NCI-H1694 treated with DMSO at 0.1 percent for 48 hours (cell line): ENCODE measurements around the gene SMIM14.
"Not testable (repeated sequence)": the region's sequence is repeated elsewhere in the genome, so short reads cannot be mapped to it uniquely, and the experiment has no call there.

ENCODE experiments used
- DNase-seq: peaks from one replicate; lab custom pipeline; 2025; lab: John Stamatoyannopoulos, UW

Gene SMIM14

GRCh38 chr4:39596971-39597370 is 41.7 kb downstream of the SMIM14 start:
- no peak for DNase-seq

GRCh38 chr4:39591290-39591689 is 47.4 kb downstream of the SMIM14 start:
- no peak for DNase-seq

GRCh38 chr4:39587881-39588280 is 50.8 kb downstream of the SMIM14 start:
- DNase-seq, result no peak

GRCh38 chr4:39574946-39575345 is 63.7 kb downstream of the SMIM14 start:
- no peak for DNase-seq

GRCh38 chr4:39571504-39571903 is 67.2 kb downstream of the SMIM14 start:
- DNase-seq, result no peak

GRCh38 chr4:39571054-39571453 is 67.6 kb downstream of the SMIM14 start:
- no peak for DNase-seq

- DNase-seq, result no peak
Observed at GRCh38 chr4:39569209-39569608, 69.5 kb downstream of the SMIM14 start.

- DNase-seq, result no peak
Observed at GRCh38 chr4:39568805-39569204, 69.9 kb downstream of the SMIM14 start.

GRCh38 chr4:39565878-39566600 is 72.6 kb downstream of the SMIM14 start:
- no peak for DNase-seq

GRCh38 chr4:39563346-39563847 is 75.3 kb downstream of the SMIM14 start:
- no peak for DNase-seq

GRCh38 chr4:39562792-39563191 is 75.9 kb downstream of the SMIM14 start:
- DNase-seq, result no peak

- no peak for DNase-seq
Observed at GRCh38 chr4:39559626-39560025, 79.0 kb downstream of the SMIM14 start.

GRCh38 chr4:39555472-39555871 is 83.2 kb downstream of the SMIM14 start:
- no peak for DNase-seq

- no peak for DNase-seq
Observed at GRCh38 chr4:39548425-39549067, 90.1 kb downstream of the SMIM14 start.

GRCh38 chr4:39544580-39545315 is 93.9 kb downstream of the SMIM14 start:
- DNase-seq, result no peak

- DNase-seq, result not testable (repeated sequence)
Observed at GRCh38 chr4:39544080-39544479, 94.6 kb downstream of the SMIM14 start.

- DNase-seq, result no peak
Observed at GRCh38 chr4:39543034-39543433, 95.6 kb downstream of the SMIM14 start.

- no peak for DNase-seq
Observed at GRCh38 chr4:39542611-39543012, 96.1 kb downstream of the SMIM14 start.

- no peak for DNase-seq
Observed at GRCh38 chr4:39541987-39542610, 96.6 kb downstream of the SMIM14 start.

GRCh38 chr4:39539089-39539611 is 99.5 kb downstream of the SMIM14 start:
- no peak for DNase-seq

GRCh38 chr4:39533541-39533940 is 105.1 kb downstream of the SMIM14 start:
- DNase-seq, result no peak

- not testable (repeated sequence) for DNase-seq
Observed at GRCh38 chr4:39532237-39532636, 106.4 kb downstream of the SMIM14 start.
